ENCODE data around the gene BDKRB1.

DNA sequence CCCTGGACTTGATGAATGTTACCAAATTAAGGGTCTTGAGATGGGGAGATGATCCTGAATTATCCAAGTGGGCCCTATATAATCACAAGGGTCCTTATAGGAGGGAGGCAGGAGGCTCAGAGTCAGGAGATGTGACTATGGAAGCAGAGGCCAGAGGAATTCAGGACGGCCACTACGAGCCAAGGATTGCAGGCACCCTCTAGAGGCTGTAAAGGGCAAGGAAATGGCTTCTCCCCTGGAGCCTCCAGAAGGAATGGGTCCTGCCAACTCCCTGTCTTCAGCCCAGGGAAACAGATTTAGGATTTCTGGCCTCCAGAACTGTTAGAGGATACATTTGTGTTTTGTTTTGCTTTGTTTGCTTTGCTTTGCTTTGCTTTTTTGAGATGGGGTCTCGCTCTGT lies 8.8 kb downstream of the BDKRB1 start:
- TF ChIP-seq, protein P1, sequence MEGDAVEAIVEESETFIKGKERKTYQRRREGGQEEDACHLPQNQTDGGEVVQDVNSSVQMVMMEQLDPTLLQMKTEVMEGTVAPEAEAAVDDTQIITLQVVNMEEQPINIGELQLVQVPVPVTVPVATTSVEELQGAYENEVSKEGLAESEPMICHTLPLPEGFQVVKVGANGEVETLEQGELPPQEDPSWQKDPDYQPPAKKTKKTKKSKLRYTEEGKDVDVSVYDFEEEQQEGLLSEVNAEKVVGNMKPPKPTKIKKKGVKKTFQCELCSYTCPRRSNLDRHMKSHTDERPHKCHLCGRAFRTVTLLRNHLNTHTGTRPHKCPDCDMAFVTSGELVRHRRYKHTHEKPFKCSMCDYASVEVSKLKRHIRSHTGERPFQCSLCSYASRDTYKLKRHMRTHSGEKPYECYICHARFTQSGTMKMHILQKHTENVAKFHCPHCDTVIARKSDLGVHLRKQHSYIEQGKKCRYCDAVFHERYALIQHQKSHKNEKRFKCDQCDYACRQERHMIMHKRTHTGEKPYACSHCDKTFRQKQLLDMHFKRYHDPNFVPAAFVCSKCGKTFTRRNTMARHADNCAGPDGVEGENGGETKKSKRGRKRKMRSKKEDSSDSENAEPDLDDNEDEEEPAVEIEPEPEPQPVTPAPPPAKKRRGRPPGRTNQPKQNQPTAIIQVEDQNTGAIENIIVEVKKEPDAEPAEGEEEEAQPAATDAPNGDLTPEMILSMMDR (IDR thresholded peaks at IDR 0.05; ENCODE audit: low read depth, low read length, poor library complexity, severe bottlenecking): peak; percentile 20
- TF ChIP-seq EZH2phosphoT487 (IDR thresholded peaks at IDR 0.05; ENCODE audit: borderline replicate concordance, low read length): no peak

All from DOHH2 (cell line).